Measurements from ENCODE around the gene SPATS2L. TPM values are rescaled to one million over a fixed set of nuclear protein-coding genes. Genes with fewer than 3 reads are reported as not detected.

The SPATS2L gene
- total RNA-seq, 2 donors from 2014 or later = 77.4 to 88.7 TPM

GRCh38 chr2:200428961-200429665 lies 122.6 kb downstream of the SPATS2L start:
- intact Hi-C loops (cut with DNase I) = no loop called here
- WGBS = 95% methylated on average over 6 of the region's 6 CpGs
- H3K27me3 ChIP-seq (replicated peaks; ENCODE audit: insufficient read depth) = no peaks in the 10 kb centered on the region
- no peak overlapping the region for H3K4me3 ChIP-seq
- H3K36me3 ChIP-seq = no peaks in the 10 kb centered on the region
- no peak for TF ChIP-seq POLR2AphosphoS5 (IDR thresholded peaks at IDR 0.05)
- TF ChIP-seq CTCF (IDR thresholded peaks at IDR 0.05) = no peak
- TF ChIP-seq POLR2A (IDR thresholded peaks at IDR 0.05) = no peak
- H3K9me3 ChIP-seq = no peaks in the 10 kb centered on the region
- DNase-seq (ENCODE audit: low spot score) = no peak
- no peaks in the 10 kb centered on the region for H3K4me1 ChIP-seq (replicated peaks)
- H3K27ac ChIP-seq = no peak overlapping the region

- WGBS = 51% methylated on average over 1 of the region's 1 CpG
- no peak overlapping the region for H3K4me3 ChIP-seq
- TF ChIP-seq POLR2A (IDR thresholded peaks at IDR 0.05) (no peak), POLR2AphosphoS5 (IDR thresholded peaks at IDR 0.05) (no peak), CTCF (IDR thresholded peaks at IDR 0.05) (no peak)
- intact Hi-C loops (cut with DNase I) = no loop called here
- H3K27me3 ChIP-seq (replicated peaks; ENCODE audit: insufficient read depth) = no peaks in the 10 kb centered on the region
- H3K9me3 ChIP-seq = no peaks in the 10 kb centered on the region
- H3K36me3 ChIP-seq = no peaks in the 10 kb centered on the region
- no peak for DNase-seq (ENCODE audit: low spot score)
- no peaks in the 10 kb centered on the region for H3K4me1 ChIP-seq (replicated peaks)
- no peak overlapping the region for H3K27ac ChIP-seq
These were observed 123.5 kb downstream of the SPATS2L start for GRCh38 chr2:200430017-200430416.

GRCh38 chr2:200431996-200432705 lies 125.7 kb downstream of the SPATS2L start:
- intact Hi-C loops (cut with DNase I) = no loop called here
- DNase-seq (ENCODE audit: low spot score) = no peak
- 72% methylated on average over 1 of the region's 1 CpG for WGBS
- Histone ChIP-seq H3K36me3 (no peaks in the 10 kb centered on the region), H3K4me1 (replicated peaks) (no peaks in the 10 kb centered on the region), H3K27ac (no peak overlapping the region), H3K4me3 (no peak overlapping the region), H3K27me3 (replicated peaks; ENCODE audit: insufficient read depth) (no peaks in the 10 kb centered on the region), H3K9me3 (no peaks in the 10 kb centered on the region)
- no peak for TF ChIP-seq POLR2AphosphoS5 (IDR thresholded peaks at IDR 0.05)
- no peak for TF ChIP-seq POLR2A (IDR thresholded peaks at IDR 0.05)
- TF ChIP-seq CTCF (IDR thresholded peaks at IDR 0.05) = no peak

- Histone ChIP-seq H3K9me3 (no peaks in the 10 kb centered on the region), H3K36me3 (no peaks in the 10 kb centered on the region), H3K4me1 (replicated peaks) (no peaks in the 10 kb centered on the region), H3K27ac (no peak overlapping the region), H3K27me3 (replicated peaks; ENCODE audit: insufficient read depth) (no peaks in the 10 kb centered on the region), H3K4me3 (no peak overlapping the region)
- intact Hi-C loops (cut with DNase I) = no loop called here
- 87% methylated on average over 4 of the region's 4 CpGs for WGBS
- no peak for DNase-seq (ENCODE audit: low spot score)
- TF ChIP-seq POLR2A (IDR thresholded peaks at IDR 0.05) (no peak), POLR2AphosphoS5 (IDR thresholded peaks at IDR 0.05) (no peak), CTCF (IDR thresholded peaks at IDR 0.05) (no peak)
These were observed 128.9 kb downstream of the SPATS2L start for GRCh38 chr2:200435379-200435778.

- H3K4me3 ChIP-seq = no peak overlapping the region
- H3K27ac ChIP-seq = no peak overlapping the region
- WGBS = 82% methylated on average over 1 of the region's 1 CpG
- TF ChIP-seq CTCF (IDR thresholded peaks at IDR 0.05) (no peak), POLR2A (IDR thresholded peaks at IDR 0.05) (no peak), POLR2AphosphoS5 (IDR thresholded peaks at IDR 0.05) (no peak)
- intact Hi-C loops (cut with DNase I) = no loop called here
- no peaks in the 10 kb centered on the region for H3K36me3 ChIP-seq
- no peak for DNase-seq (ENCODE audit: low spot score)
- H3K4me1 ChIP-seq (replicated peaks) = no peaks in the 10 kb centered on the region
- no peaks in the 10 kb centered on the region for H3K9me3 ChIP-seq
- H3K27me3 ChIP-seq (replicated peaks; ENCODE audit: insufficient read depth) = no peaks in the 10 kb centered on the region
These were observed 131.8 kb downstream of the SPATS2L start for GRCh38 chr2:200438251-200438650.

All from prostate gland (tissue), 2 donors.